Measurements from ENCODE around the gene SEC16A. TPM values are rescaled to one million over a fixed set of nuclear protein-coding genes. Genes with fewer than 3 reads are reported as not detected.

The SEC16A gene
- total RNA-seq, 6 experiments from 2014 or later, result 46.9 to 108 (median 72.0) TPM

DNA sequence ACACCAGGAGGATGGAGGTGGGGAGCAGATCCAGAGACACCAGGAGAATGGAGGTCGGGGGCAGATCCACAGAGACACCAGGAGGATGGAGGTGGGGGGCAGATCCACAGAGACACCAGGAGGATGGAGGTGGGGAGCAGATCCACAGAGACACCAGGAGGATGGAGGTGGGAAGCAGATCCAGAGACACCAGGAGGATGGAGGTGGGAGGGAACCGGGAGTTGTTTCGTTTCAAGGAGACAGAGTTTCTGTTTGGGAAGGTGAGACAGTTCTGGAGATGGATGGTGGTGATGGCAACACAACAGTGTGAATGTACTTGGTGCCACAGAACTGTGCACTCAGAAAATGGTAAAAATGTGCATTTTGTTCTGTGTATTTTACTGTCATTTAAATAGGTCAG lies 34.2 kb downstream of the SEC16A start:
- DNase-seq (no peak), ATAC-seq (no peak)
- WGBS (ENCODE audit: insufficient coverage, low coverage, low lambda C conversion rate, missing lambda C conversion rate), result 87% methylated on average over 3 of the region's 3 CpGs
- H3K27ac ChIP-seq, result no peak overlapping the region
- H3K4me1 ChIP-seq, result no peaks in the 10 kb centered on the region
- intact Hi-C loops (cut with DNase I), result no loop called here
- H3K9me3 ChIP-seq, result no peaks in the 10 kb centered on the region
- H3K27me3 ChIP-seq, result no peaks in the 10 kb centered on the region
- H3K36me3 ChIP-seq, result peaks cover 14 to 85% (median 66%) of the 10 kb centered on the region in 4 donors
- no peak overlapping the region for H3K4me3 ChIP-seq
- TF ChIP-seq POLR2A (IDR thresholded peaks at IDR 0.05), result no peak
- TF ChIP-seq, protein P1, sequence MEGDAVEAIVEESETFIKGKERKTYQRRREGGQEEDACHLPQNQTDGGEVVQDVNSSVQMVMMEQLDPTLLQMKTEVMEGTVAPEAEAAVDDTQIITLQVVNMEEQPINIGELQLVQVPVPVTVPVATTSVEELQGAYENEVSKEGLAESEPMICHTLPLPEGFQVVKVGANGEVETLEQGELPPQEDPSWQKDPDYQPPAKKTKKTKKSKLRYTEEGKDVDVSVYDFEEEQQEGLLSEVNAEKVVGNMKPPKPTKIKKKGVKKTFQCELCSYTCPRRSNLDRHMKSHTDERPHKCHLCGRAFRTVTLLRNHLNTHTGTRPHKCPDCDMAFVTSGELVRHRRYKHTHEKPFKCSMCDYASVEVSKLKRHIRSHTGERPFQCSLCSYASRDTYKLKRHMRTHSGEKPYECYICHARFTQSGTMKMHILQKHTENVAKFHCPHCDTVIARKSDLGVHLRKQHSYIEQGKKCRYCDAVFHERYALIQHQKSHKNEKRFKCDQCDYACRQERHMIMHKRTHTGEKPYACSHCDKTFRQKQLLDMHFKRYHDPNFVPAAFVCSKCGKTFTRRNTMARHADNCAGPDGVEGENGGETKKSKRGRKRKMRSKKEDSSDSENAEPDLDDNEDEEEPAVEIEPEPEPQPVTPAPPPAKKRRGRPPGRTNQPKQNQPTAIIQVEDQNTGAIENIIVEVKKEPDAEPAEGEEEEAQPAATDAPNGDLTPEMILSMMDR (IDR thresholded peaks at IDR 0.05), result no peak

DNA sequence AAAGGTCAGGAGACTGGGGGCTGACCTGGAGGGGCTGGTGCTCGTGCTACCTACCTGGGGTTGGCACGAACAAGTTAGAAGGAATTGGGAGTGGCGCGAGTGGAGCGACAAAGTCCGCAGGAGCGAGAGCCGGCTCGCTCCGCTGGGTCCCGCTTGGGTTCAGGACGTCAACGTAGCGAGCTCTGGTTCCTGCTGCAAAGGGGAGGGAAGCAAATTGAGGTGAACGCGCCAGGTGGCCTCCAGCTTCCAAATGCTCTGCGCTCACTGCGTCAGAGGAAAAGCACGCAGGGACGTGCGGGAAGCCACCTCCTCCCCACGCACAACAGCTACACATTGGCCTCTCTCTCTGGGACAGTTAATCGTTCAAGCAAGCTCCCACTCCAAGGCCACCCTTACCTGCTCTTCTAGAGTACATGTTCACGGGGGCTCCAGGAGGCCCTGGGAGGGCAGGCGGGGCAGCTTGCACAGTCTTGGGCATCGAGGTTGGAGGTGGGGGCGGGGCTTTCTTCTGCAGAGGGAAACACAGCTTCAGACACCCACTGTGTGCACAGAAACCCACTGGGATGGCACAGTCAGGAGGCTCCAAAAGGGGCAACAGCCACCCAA lies 35.6 kb downstream of the SEC16A start:
- TF ChIP-seq, protein P1 (IDR thresholded peaks at IDR 0.05), result no peak
- TF ChIP-seq POLR2A (IDR thresholded peaks at IDR 0.05), result no peak
- DNase-seq (no peak), ATAC-seq (no peak)
- H3K9me3 ChIP-seq, result no peaks in the 10 kb centered on the region
- H3K36me3 ChIP-seq, result peaks cover 17 to 91% (median 65%) of the 10 kb centered on the region in 4 donors
- peaks cover 0 to 9% (median 4%) of the 10 kb centered on the region in 4 donors for H3K4me1 ChIP-seq
- no peak overlapping the region for H3K27ac ChIP-seq
- H3K27me3 ChIP-seq, result no peaks in the 10 kb centered on the region
- H3K4me3 ChIP-seq, result no peak overlapping the region
- 92% methylated on average over 12 of the region's 27 CpGs for WGBS (ENCODE audit: insufficient coverage, low coverage, low lambda C conversion rate, missing lambda C conversion rate)
- intact Hi-C loops (cut with DNase I), result no loop called here

DNA sequence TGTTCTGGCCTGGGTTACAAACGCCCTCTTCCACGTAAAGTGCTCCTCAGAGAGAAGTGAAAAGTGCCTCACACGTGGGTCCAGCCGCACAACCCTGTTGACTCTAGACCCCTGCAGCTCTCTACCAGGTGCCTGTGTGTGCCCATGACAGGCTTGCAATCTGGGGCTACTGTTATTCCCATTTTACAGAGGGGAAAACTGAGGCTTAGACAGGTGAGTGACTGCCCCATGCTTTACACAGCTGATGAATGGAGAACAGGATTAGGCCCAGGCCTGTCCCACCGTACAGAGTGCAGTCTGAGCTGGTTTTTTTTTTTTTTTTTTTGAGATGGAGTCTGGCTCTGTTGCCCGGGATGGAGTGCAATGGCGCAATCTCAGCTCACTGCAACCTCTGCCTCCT lies 37.0 kb downstream of the SEC16A start:
- intact Hi-C loops (cut with DNase I), result no loop called here
- no peak for TF ChIP-seq POLR2A (IDR thresholded peaks at IDR 0.05)
- TF ChIP-seq, protein P1 (IDR thresholded peaks at IDR 0.05), result no peak
- Histone ChIP-seq H3K9me3 (no peaks in the 10 kb centered on the region), H3K4me1 (peaks cover 0 to 24% (median 11%) of the 10 kb centered on the region in 4 donors), H3K4me3 (no peak overlapping the region), H3K36me3 (peaks cover 17 to 79% (median 57%) of the 10 kb centered on the region in 4 donors), H3K27me3 (no peaks in the 10 kb centered on the region), H3K27ac (no peak overlapping the region)
- WGBS (ENCODE audit: insufficient coverage, low coverage, low lambda C conversion rate, missing lambda C conversion rate), result 60% methylated on average over 2 of the region's 7 CpGs
- no peak for ATAC-seq
- DNase-seq, result no peak

DNA sequence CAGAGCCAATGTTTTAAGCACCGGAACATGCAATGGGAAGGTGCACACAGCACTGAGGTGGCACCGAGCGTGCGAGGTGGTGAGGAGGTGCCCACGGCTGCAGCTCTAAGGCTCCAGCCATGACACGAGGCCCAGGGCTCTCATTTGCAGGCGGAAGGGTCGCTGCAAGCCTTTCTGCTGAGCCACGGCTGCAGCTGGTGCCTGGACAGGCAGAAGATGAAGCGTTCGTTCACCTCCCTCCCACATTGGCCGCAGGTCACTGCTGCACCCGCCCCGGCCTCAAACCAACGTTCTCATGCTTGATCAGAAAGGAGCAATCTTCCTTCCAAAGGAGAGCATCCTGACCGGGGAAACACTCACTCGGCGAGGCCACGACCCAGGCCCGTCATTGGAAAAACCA lies 38.7 kb downstream of the SEC16A start:
- Histone ChIP-seq H3K9me3 (no peaks in the 10 kb centered on the region), H3K27ac (no peak overlapping the region), H3K27me3 (no peaks in the 10 kb centered on the region), H3K4me3 (no peak overlapping the region), H3K4me1 (peaks cover 0 to 34% (median 16%) of the 10 kb centered on the region in 4 donors), H3K36me3 (peaks cover 7 to 62% (median 45%) of the 10 kb centered on the region in 4 donors)
- ATAC-seq (no peak), DNase-seq (no peak)
- 88% methylated on average over 11 of the region's 20 CpGs for WGBS (ENCODE audit: insufficient coverage, low coverage, low lambda C conversion rate, missing lambda C conversion rate)
- intact Hi-C loops (cut with DNase I), result no loop called here
- TF ChIP-seq, protein P1 (IDR thresholded peaks at IDR 0.05), result no peak
- no peak for TF ChIP-seq POLR2A (IDR thresholded peaks at IDR 0.05)
